Muscle of leg (tissue), 11 donors: Measurements from ENCODE around the gene SERPINA1. TPM values are rescaled to one million over a fixed set of nuclear protein-coding genes. Genes with fewer than 3 reads are reported as not detected.

Source experiments
- DNase-seq: peaks from one replicate; pipeline ENCODE4 v3.0.0; 2013
- H3K27ac ChIP-seq: one replicate; pipeline ENCODE4 v1.5.1; 2013; ENCODE audit warnings: mild to moderate bottlenecking, low read length, control low read depth
- H3K27me3 ChIP-seq: one replicate; pipeline ENCODE4 v1.6.1; 2013; ENCODE audit warnings: low read length; ENCODE audit not compliant: control insufficient read depth, insufficient read depth
- H3K36me3 ChIP-seq: one replicate; pipeline ENCODE4 v1.6.1; 2013; ENCODE audit warnings: low read length; ENCODE audit not compliant: control insufficient read depth, insufficient read depth
- H3K4me1 ChIP-seq: one replicate; pipeline ENCODE4 v1.6.1; 2013; ENCODE audit warnings: low read length; ENCODE audit not compliant: control insufficient read depth, insufficient read depth
- H3K4me3 ChIP-seq: one replicate; pipeline ENCODE4 v1.5.1; 2013; ENCODE audit warnings: low read length, control low read depth
- H3K9me3 ChIP-seq: replicated peaks from 2 replicates; pipeline ENCODE4 v1.6.1; 2013; ENCODE audit warnings: low read depth, low read length; ENCODE audit not compliant: control insufficient read depth
- WGBS: methylation state at CpG from one replicate; pipeline ENCODE4 v1.1.5; 2013; ENCODE audit warnings: missing lambda C conversion rate; ENCODE audit not compliant: insufficient coverage; 5-methylcytosine and 5-hydroxymethylcytosine counted together
- polyA plus RNA-seq, 8 donors: library from polyadenylated mRNA; unstranded; fragments of 120-200 nt; gene quantifications; one replicate each; pipeline versions ENCODE4 v1.2.1 to v1.2.3, GENCODE V29; 2013; ENCODE audit warnings: inconsistent platforms in 1 of 8, low replicate concordance in 1 of 8; ENCODE audit not compliant: insufficient read length in 8 of 8, insufficient read depth in 1 of 8
- total RNA-seq: library from RNA; stranded (reverse); fragments of 120-200 nt; gene quantifications from one replicate; pipeline ENCODE4 v1.2.4, GENCODE V29; 2013

SERPINA1 gene
- total and polyA plus RNA-seq, 9 donors: 1.1 to 95.5 (median 2.0) TPM

- H3K36me3 ChIP-seq: no peaks in the 10 kb centered on the region
- H3K27ac ChIP-seq: no peak overlapping the region
- no peak for DNase-seq
- H3K27me3 ChIP-seq: no peaks in the 10 kb centered on the region
- no peak overlapping the region for H3K4me3 ChIP-seq
- peaks cover 2% of the 10 kb centered on the region for H3K4me1 ChIP-seq
- no peaks in the 10 kb centered on the region for H3K9me3 ChIP-seq
- WGBS: 90% methylated on average over 4 of the region's 7 CpGs
These were observed 4.1 kb downstream of the SERPINA1 start for GRCh38 chr14:94384342-94384741.

- H3K4me1 ChIP-seq: peaks cover 2% of the 10 kb centered on the region
- no peaks in the 10 kb centered on the region for H3K36me3 ChIP-seq
- H3K27ac ChIP-seq: no peak overlapping the region
- DNase-seq: no peak
- H3K9me3 ChIP-seq: no peaks in the 10 kb centered on the region
- 50% methylated on average over 1 of the region's 3 CpGs for WGBS
- H3K27me3 ChIP-seq: no peaks in the 10 kb centered on the region
- H3K4me3 ChIP-seq: no peak overlapping the region
These were observed 4.6 kb downstream of the SERPINA1 start for GRCh38 chr14:94383777-94384176.

- no peaks in the 10 kb centered on the region for H3K36me3 ChIP-seq
- DNase-seq: no peak
- 79% methylated on average over 17 of the region's 18 CpGs for WGBS
These were observed 5.4 kb downstream of the SERPINA1 start for GRCh38 chr14:94382716-94383596.

GRCh38 chr14:94382099-94382715, 6.2 kb downstream of the SERPINA1 start:
- Histone ChIP-seq H3K27me3 (no peaks in the 10 kb centered on the region), H3K4me1 (peaks cover 2% of the 10 kb centered on the region), H3K36me3 (no peaks in the 10 kb centered on the region), H3K4me3 (no peak overlapping the region), H3K27ac (no peak overlapping the region), H3K9me3 (no peaks in the 10 kb centered on the region)
- 79% methylated on average over 3 of the region's 4 CpGs for WGBS
- no peak for DNase-seq

More at GRCh38 chr14:94382716-94383596, 5.4 kb downstream of the SERPINA1 start:
- no peak overlapping the region for H3K4me3 ChIP-seq
- no peak overlapping the region for H3K27ac ChIP-seq
- H3K27me3 ChIP-seq: no peaks in the 10 kb centered on the region
- no peaks in the 10 kb centered on the region for H3K9me3 ChIP-seq
- H3K4me1 ChIP-seq: peaks cover 2% of the 10 kb centered on the region

GRCh38 chr14:94381149-94382030, 7.0 kb downstream of the SERPINA1 start:
- no peaks in the 10 kb centered on the region for H3K36me3 ChIP-seq
- H3K4me1 ChIP-seq: peaks cover 2% of the 10 kb centered on the region
- WGBS: 90% methylated on average over 6 of the region's 7 CpGs

GRCh38 chr14:94380225-94381148, 7.9 kb downstream of the SERPINA1 start:
- Histone ChIP-seq H3K27ac (no peak overlapping the region), H3K4me3 (no peak overlapping the region), H3K4me1 (peaks cover 2% of the 10 kb centered on the region), H3K9me3 (no peaks in the 10 kb centered on the region), H3K36me3 (no peaks in the 10 kb centered on the region), H3K27me3 (no peaks in the 10 kb centered on the region)
- no peak for DNase-seq
- WGBS: 78% methylated on average over 12 of the region's 16 CpGs

More at GRCh38 chr14:94381149-94382030, 7.0 kb downstream of the SERPINA1 start:
- Histone ChIP-seq H3K4me3 (no peak overlapping the region), H3K27ac (no peak overlapping the region), H3K27me3 (no peaks in the 10 kb centered on the region), H3K9me3 (no peaks in the 10 kb centered on the region)
- DNase-seq: no peak

- Histone ChIP-seq H3K4me1 (no peaks in the 10 kb centered on the region), H3K9me3 (no peaks in the 10 kb centered on the region), H3K4me3 (no peak overlapping the region), H3K27me3 (no peaks in the 10 kb centered on the region), H3K27ac (no peak overlapping the region), H3K36me3 (no peaks in the 10 kb centered on the region)
- 83% methylated on average over 15 of the region's 16 CpGs for WGBS
- no peak for DNase-seq
These were observed 8.8 kb downstream of the SERPINA1 start for GRCh38 chr14:94379291-94380224.

- Histone ChIP-seq H3K4me3 (no peak overlapping the region), H3K27me3 (no peaks in the 10 kb centered on the region), H3K9me3 (no peaks in the 10 kb centered on the region), H3K4me1 (no peaks in the 10 kb centered on the region), H3K36me3 (no peaks in the 10 kb centered on the region), H3K27ac (no peak overlapping the region)
- DNase-seq: no peak
- 79% methylated on average over 12 of the region's 17 CpGs for WGBS
These were observed 9.7 kb downstream of the SERPINA1 start for GRCh38 chr14:94378527-94379290.
